OCI-LY3 (cell line): Measurements from ENCODE around the gene ZNF343.

Source experiments
- H2AFZ ChIP-seq: fragments of 200-600, 300-600 bp; shearing (Covaris generic); 2 replicates; pipeline ENCODE4 v1.6.0; 2014; ENCODE audit warnings: antibody characterized with exemption, low read depth, low read length
- H3K27ac ChIP-seq: fragments of 200-600, 300-600 bp; sonication (generic); 2 replicates; pipeline ENCODE4 v1.5.1; 2014; ENCODE audit warnings: mild to moderate bottlenecking, low read length, moderate library complexity, mixed read lengths
- H3K27me3 ChIP-seq: fragments of 200-600, 300-600 bp; sonication (generic); 2 replicates; pipeline ENCODE4 v1.6.1; 2014; ENCODE audit warnings: low read depth, low read length, mixed read lengths
- H3K36me3 ChIP-seq: fragments of 200-600, 300-600 bp; sonication (generic); replicated peaks from 2 replicates; pipeline ENCODE3; 2014; ENCODE audit warnings: low read depth, low read length, mixed read lengths
- H3K4me1 ChIP-seq: fragments of 300-600, 200-600 bp; sonication (generic); 2 replicates; pipeline ENCODE4 v1.6.1; 2014; ENCODE audit warnings: low read length, mixed read lengths
- H3K4me2 ChIP-seq: fragments of 200-600, 300-600 bp; sonication (generic); 2 replicates; pipeline ENCODE4 v1.6.1; 2014; ENCODE audit warnings: low read length, mixed read lengths
- H3K4me3 ChIP-seq: fragments of 300-600, 200-600 bp; sonication (generic); 2 replicates; pipeline ENCODE4 v1.5.1; 2014; ENCODE audit warnings: antibody characterized with exemption, mild to moderate bottlenecking, low read length, moderate library complexity
- H3K79me2 ChIP-seq: fragments of 300-600, 200-600 bp; shearing (Covaris generic); 2 replicates; pipeline ENCODE4 v1.6.1; 2014; ENCODE audit warnings: mild to moderate bottlenecking, low read length, mixed read lengths
- H3K9ac ChIP-seq: fragments of 300-600, 200-600 bp; shearing (Covaris generic); 2 replicates; pipeline ENCODE4 v1.6.0; 2014; ENCODE audit warnings: mild to moderate bottlenecking, low read length, moderate library complexity
- H3K9me3 ChIP-seq: fragments of 200-600, 300-600 bp; shearing (Covaris generic); 2 replicates; pipeline ENCODE4 v1.6.1; 2014; ENCODE audit warnings: low read length, mixed read lengths; ENCODE audit not compliant: insufficient read depth
- H4K20me1 ChIP-seq: fragments of 200-600, 300-600 bp; sonication (generic); 2 replicates; pipeline ENCODE4 v1.6.1; 2016; ENCODE audit warnings: low read length, mixed read lengths; ENCODE audit not compliant: insufficient read depth
- CTCF ChIP-seq: fragments of 200-600, 300-600 bp; sonication (generic); IDR thresholded peaks from 2 replicates; pipeline ENCODE4 v1.5.1; 2014; ENCODE audit warnings: antibody characterized with exemption, low read length, low read depth
- EZH2phosphoT487 ChIP-seq: fragments of 200-600 bp; shearing (Covaris generic); IDR thresholded peaks from 2 replicates; pipeline ENCODE4 v1.6.1; 2018; ENCODE audit warnings: antibody characterized with exemption, mixed run types, low read depth

Gene ZNF343

GRCh38 chr20:2455771-2456497 lies 52.8 kb downstream of the ZNF343 start:
- TF ChIP-seq CTCF (no peak), EZH2phosphoT487 (no peak)
- Histone ChIP-seq H3K79me2 (no peaks in the 10 kb centered on the region), H3K36me3 (peaks cover 22% of the 10 kb centered on the region), H3K4me1 (peaks cover 2% of the 10 kb centered on the region), H3K27ac (no peak overlapping the region), H2AFZ (no peak overlapping the region), H4K20me1 (no peaks in the 10 kb centered on the region; the same call in 1 of the 2 replicates), H3K27me3 (no peaks in the 10 kb centered on the region), H3K4me2 (no peak overlapping the region), H3K9ac (no peak overlapping the region), H3K4me3 (no peak overlapping the region), H3K9me3 (no peaks in the 10 kb centered on the region)

- H2AFZ ChIP-seq, result no peak overlapping the region
- H4K20me1 ChIP-seq, result no peaks in the 10 kb centered on the region
- peaks cover 3% of the 10 kb centered on the region for H3K36me3 ChIP-seq
- H3K79me2 ChIP-seq, result no peaks in the 10 kb centered on the region
- no peak overlapping the region for H3K27ac ChIP-seq
- H3K4me2 ChIP-seq, result no peak overlapping the region
- no peak overlapping the region for H3K4me3 ChIP-seq
- peaks cover 17% of the 10 kb centered on the region for H3K4me1 ChIP-seq
- no peaks in the 10 kb centered on the region for H3K27me3 ChIP-seq
- no peak overlapping the region for H3K9ac ChIP-seq
- TF ChIP-seq EZH2phosphoT487 (no peak), CTCF (no peak)
- H3K9me3 ChIP-seq, result no peaks in the 10 kb centered on the region
Measured at GRCh38 chr20:2453792-2454191, 54.9 kb downstream of the ZNF343 start.

- Histone ChIP-seq H3K27me3 (no peaks in the 10 kb centered on the region), H2AFZ (no peak overlapping the region), H4K20me1 (no peaks in the 10 kb centered on the region), H3K27ac (no peak overlapping the region), H3K4me3 (no peak overlapping the region), H3K4me1 (peaks cover 17% of the 10 kb centered on the region), H3K9me3 (no peaks in the 10 kb centered on the region), H3K79me2 (no peaks in the 10 kb centered on the region), H3K9ac (no peak overlapping the region), H3K4me2 (no peak overlapping the region), H3K36me3 (no peaks in the 10 kb centered on the region)
- TF ChIP-seq CTCF, result peak; percentile 95
- no peak for TF ChIP-seq EZH2phosphoT487
Measured at GRCh38 chr20:2451939-2452732, 56.6 kb downstream of the ZNF343 start.

GRCh38 chr20:2451422-2451821 lies 57.3 kb downstream of the ZNF343 start:
- no peak for TF ChIP-seq CTCF
- TF ChIP-seq EZH2phosphoT487, result no peak

More at GRCh38 chr20:2451422-2451821, 57.3 kb downstream of the ZNF343 start:
- Histone ChIP-seq H4K20me1 (no peaks in the 10 kb centered on the region), H3K27me3 (no peaks in the 10 kb centered on the region), H3K9me3 (no peaks in the 10 kb centered on the region), H3K4me3 (no peak overlapping the region), H3K27ac (no peak overlapping the region), H3K4me2 (no peak overlapping the region), H3K9ac (no peak overlapping the region), H3K79me2 (no peaks in the 10 kb centered on the region), H3K4me1 (peaks cover 17% of the 10 kb centered on the region), H2AFZ (no peak overlapping the region), H3K36me3 (no peaks in the 10 kb centered on the region)
